ENCODE measurements around the gene ATP6V1G2.

ATP6V1G2 gene

DNA sequence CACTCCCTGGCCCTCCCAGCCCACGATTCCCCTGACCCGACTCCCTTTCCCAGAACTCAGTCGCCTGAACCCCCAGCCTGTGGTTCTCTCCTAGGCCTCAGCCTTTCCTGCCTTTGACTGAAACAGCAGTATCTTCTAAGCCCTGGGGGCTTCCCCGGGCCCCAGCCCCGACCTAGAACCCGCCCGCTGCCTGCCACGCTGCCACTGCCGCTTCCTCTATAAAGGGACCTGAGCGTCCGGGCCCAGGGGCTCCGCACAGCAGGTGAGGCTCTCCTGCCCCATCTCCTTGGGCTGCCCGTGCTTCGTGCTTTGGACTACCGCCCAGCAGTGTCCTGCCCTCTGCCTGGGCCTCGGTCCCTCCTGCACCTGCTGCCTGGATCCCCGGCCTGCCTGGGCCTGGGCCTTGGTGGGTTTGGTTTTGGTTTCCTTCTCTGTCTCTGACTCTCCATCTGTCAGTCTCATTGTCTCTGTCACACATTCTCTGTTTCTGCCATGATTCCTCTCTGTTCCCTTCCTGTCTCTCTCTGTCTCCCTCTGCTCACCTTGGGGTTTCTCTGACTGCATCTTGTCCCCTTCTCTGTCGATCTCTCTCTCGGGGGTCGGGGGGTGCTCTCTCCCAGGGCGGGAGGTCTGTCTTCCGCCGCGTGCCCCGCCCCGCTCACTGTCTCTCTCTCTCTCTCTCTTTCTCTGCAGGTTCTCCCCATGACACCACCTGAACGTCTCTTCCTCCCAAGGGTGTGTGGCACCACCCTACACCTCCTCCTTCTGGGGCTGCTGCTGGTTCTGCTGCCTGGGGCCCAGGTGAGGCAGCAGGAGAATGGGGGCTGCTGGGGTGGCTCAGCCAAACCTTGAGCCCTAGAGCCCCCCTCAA is 25.9 kb upstream of the ATP6V1G2 start, which contains the start of gene LTA (continued):
- TF ChIP-seq, protein P1, sequence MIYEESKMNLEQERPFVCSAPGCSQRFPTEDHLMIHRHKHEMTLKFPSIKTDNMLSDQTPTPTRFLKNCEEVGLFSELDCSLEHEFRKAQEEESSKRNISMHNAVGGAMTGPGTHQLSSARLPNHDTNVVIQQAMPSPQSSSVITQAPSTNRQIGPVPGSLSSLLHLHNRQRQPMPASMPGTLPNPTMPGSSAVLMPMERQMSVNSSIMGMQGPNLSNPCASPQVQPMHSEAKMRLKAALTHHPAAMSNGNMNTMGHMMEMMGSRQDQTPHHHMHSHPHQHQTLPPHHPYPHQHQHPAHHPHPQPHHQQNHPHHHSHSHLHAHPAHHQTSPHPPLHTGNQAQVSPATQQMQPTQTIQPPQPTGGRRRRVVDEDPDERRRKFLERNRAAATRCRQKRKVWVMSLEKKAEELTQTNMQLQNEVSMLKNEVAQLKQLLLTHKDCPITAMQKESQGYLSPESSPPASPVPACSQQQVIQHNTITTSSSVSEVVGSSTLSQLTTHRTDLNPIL (CRISPR knock-in tag; IDR thresholded peaks at IDR 0.05; ENCODE audit: low read depth), result no peak
- TF ChIP-seq CSDC2 (CRISPR knock-in tag; IDR thresholded peaks at IDR 0.05) (no peak), OSR1 (CRISPR knock-in tag; IDR thresholded peaks at IDR 0.05) (no peak), TCF4 (CRISPR knock-in tag; IDR thresholded peaks at IDR 0.05; ENCODE audit: borderline replicate concordance) (no peak), BACH2 (CRISPR knock-in tag; IDR thresholded peaks at IDR 0.05; ENCODE audit: borderline replicate concordance) (no peak), ZFP30 (CRISPR knock-in tag; IDR thresholded peaks at IDR 0.05) (no peak)

DNA sequence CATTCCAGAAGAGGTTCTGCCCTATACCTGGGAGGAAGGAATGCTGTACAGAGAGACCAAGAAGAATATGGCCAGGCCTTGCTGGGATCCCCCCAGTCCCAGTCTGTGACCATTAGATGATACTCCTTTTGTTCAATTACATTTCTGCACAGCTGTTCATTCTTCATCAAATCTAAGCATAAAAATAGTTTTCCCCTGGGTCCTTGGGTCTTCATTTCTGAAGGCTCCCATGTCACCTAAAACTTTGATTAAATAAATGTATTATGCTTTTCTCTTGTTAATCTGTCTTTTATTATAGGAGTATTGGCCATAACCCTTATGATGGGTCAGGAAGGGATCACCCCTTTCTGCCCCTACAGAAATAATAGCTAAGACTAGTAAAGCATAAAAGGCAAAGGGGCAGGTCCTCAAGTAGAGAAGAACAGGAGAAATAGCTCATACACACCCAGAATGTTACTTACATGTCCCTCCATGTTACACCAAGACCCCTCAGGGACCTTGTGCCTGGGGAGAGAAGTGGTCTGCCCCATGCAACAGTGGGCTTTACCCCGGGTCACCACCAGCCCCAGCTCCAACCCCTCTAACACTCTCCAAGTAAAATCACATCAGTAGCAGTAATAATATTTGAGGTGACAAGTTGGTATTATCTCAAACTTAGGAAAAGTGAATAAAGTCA is 23.6 kb upstream of the ATP6V1G2 start:
- TF ChIP-seq, protein P2, sequence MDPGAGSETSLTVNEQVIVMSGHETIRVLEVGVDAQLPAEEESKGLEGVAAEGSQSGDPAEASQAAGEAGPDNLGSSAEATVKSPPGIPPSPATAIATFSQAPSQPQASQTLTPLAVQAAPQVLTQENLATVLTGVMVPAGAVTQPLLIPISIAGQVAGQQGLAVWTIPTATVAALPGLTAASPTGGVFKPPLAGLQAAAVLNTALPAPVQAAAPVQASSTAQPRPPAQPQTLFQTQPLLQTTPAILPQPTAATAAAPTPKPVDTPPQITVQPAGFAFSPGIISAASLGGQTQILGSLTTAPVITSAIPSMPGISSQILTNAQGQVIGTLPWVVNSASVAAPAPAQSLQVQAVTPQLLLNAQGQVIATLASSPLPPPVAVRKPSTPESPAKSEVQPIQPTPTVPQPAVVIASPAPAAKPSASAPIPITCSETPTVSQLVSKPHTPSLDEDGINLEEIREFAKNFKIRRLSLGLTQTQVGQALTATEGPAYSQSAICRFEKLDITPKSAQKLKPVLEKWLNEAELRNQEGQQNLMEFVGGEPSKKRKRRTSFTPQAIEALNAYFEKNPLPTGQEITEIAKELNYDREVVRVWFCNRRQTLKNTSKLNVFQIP (CRISPR knock-in tag; IDR thresholded peaks at IDR 0.05; ENCODE audit: borderline replicate concordance, low read depth), result no peak
- TF ChIP-seq ZNF70 (CRISPR knock-in tag; IDR thresholded peaks at IDR 0.05), result no peak
- TF ChIP-seq, protein P1 (CRISPR knock-in tag; IDR thresholded peaks at IDR 0.05; ENCODE audit: low read depth), result no peak
- no peak for ATAC-seq

DNA sequence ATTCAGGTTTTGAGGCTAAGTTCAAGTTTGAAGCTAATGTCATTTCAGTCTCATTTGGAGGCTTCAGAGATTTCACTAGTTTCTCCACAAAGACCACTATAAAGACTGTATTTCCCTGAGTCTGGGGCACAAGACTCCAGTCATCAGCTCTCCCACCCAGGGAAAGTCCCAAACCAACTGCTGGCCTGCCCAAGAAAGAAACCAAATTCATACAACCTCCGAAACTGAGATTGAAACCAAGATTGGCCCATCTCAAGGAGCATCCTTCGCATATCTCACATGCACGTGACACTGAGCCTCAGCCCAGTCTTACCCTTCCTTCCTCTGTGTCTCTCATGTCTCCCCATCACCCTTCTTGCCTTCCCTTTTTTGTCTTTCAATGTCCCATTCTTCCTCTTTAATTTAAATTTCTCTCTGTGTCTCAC is 22.1 kb upstream of the ATP6V1G2 start:
- no peak for ATAC-seq

DNA sequence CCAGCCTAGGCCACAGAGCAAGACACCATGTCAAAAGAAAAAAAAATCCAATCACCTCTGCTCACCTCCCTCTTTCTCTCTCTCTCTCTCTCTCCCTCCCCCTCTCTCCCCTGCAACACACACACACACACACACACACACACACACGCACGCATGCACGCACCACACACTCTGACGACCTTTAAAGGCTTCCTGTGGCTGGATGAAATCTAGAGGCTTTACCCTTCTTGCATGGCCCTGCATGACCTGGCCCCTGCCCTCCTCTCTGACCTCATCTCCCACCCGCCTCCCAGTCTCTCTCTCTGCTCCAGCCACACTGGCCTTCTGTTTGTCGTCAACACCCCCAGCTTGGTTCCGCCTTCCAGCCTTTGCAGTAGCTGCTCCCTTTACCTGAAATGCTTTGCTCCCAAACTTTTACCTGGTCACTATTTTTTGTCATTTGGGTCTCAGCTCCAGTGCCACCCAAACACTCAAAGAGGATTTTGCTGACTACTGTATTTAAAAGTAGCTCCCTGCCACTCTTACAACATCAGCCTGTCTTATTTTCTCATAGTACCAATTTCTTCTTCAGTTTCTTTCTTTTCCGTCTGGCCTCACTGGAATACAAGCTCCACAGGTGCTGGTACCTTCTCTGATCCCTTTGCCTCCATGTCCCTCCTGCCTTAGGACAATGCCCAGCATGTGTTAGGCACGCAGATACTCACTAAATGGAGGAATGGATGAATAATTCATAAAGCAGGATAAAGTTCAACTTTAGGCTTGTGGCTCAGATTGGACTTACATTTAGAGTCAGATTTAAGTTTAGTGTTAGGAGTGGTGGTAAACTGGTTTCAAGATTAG is 21.3 kb upstream of the ATP6V1G2 start:
- no peak for ATAC-seq
- TF ChIP-seq PPARA (CRISPR knock-in tag; IDR thresholded peaks at IDR 0.05; ENCODE audit: borderline replicate concordance) (no peak), ZFP3 (CRISPR knock-in tag; IDR thresholded peaks at IDR 0.05) (no peak), SNAI2 (CRISPR knock-in tag; IDR thresholded peaks at IDR 0.05) (no peak), GLIS3 (CRISPR knock-in tag; IDR thresholded peaks at IDR 0.05) (no peak), ZFP30 (CRISPR knock-in tag; IDR thresholded peaks at IDR 0.05) (no peak), TOX (CRISPR knock-in tag; IDR thresholded peaks at IDR 0.05; ENCODE audit: borderline replicate concordance) (no peak), TCF4 (CRISPR knock-in tag; IDR thresholded peaks at IDR 0.05; ENCODE audit: borderline replicate concordance) (no peak), ZNF8 (CRISPR knock-in tag; IDR thresholded peaks at IDR 0.05) (no peak), ESRRG (CRISPR knock-in tag; IDR thresholded peaks at IDR 0.05) (no peak), ZNF70 (CRISPR knock-in tag; IDR thresholded peaks at IDR 0.05) (no peak), ZC3H10 (CRISPR knock-in tag; IDR thresholded peaks at IDR 0.05) (no peak)
- TF ChIP-seq, protein P3, sequence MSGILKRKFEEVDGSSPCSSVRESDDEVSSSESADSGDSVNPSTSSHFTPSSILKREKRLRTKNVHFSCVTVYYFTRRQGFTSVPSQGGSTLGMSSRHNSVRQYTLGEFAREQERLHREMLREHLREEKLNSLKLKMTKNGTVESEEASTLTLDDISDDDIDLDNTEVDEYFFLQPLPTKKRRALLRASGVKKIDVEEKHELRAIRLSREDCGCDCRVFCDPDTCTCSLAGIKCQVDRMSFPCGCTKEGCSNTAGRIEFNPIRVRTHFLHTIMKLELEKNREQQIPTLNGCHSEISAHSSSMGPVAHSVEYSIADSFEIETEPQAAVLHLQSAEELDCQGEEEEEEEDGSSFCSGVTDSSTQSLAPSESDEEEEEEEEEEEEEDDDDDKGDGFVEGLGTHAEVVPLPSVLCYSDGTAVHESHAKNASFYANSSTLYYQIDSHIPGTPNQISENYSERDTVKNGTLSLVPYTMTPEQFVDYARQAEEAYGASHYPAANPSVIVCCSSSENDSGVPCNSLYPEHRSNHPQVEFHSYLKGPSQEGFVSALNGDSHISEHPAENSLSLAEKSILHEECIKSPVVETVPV (CRISPR knock-in tag; IDR thresholded peaks at IDR 0.05), result no peak
- TF ChIP-seq, protein P4, sequence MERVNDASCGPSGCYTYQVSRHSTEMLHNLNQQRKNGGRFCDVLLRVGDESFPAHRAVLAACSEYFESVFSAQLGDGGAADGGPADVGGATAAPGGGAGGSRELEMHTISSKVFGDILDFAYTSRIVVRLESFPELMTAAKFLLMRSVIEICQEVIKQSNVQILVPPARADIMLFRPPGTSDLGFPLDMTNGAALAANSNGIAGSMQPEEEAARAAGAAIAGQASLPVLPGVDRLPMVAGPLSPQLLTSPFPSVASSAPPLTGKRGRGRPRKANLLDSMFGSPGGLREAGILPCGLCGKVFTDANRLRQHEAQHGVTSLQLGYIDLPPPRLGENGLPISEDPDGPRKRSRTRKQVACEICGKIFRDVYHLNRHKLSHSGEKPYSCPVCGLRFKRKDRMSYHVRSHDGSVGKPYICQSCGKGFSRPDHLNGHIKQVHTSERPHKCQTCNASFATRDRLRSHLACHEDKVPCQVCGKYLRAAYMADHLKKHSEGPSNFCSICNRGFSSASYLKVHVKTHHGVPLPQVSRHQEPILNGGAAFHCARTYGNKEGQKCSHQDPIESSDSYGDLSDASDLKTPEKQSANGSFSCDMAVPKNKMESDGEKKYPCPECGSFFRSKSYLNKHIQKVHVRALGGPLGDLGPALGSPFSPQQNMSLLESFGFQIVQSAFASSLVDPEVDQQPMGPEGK (CRISPR knock-in tag; IDR thresholded peaks at IDR 0.05; ENCODE audit: borderline replicate concordance), result no peak
- TF ChIP-seq, protein P2 (CRISPR knock-in tag; IDR thresholded peaks at IDR 0.05; ENCODE audit: borderline replicate concordance, low read depth), result no peak

More for the DNA sequence above, 22.1 kb upstream of the ATP6V1G2 start:
- TF ChIP-seq RARB (CRISPR knock-in tag; IDR thresholded peaks at IDR 0.05) (no peak), BACH2 (CRISPR knock-in tag; IDR thresholded peaks at IDR 0.05; ENCODE audit: borderline replicate concordance) (no peak)
